ENCODE measurements around the gene ST6GALNAC6. TPM values are rescaled to one million over a fixed set of nuclear protein-coding genes. Genes with fewer than 3 reads are reported as not detected.

The ST6GALNAC6 gene
- total and polyA plus RNA-seq, 2 donors (not counting 1 experiment from before 2014, with no cell fraction given) = 68.0 to 126 TPM

DNA sequence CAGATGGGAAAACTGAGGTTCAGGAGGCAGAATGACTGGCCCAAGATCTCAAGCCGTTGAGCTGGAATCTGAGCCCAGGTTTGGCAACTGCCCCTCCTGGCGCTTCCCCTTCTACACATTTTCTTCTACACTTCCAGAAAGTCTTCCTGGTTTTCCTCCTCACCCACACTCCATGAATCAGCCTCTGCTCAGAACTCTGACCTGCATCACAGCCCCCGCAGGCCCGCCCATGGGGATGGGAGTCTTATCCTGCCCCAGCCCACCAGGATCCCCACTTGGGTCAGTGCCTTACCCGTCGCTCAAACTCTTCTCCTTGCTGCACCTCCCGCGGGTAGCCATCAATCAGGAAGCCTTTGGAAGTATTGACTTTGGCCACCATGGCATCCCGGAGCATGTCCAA lies 27.9 kb downstream of the ST6GALNAC6 start:
- H4K20me1 ChIP-seq (ENCODE audit: control insufficient read depth, insufficient read depth, low read length, poor library complexity, severe bottlenecking) = no peaks in the 10 kb centered on the region
- peaks cover 6% of the 10 kb centered on the region for H3K4me1 Mint-ChIP-seq
- H3K27me3 Mint-ChIP-seq = no peaks in the 10 kb centered on the region
- H2AFZ ChIP-seq (ENCODE audit: insufficient read depth, low read depth, low read length, poor library complexity, severe bottlenecking) = no peak overlapping the region
- ChIA-PET CTCF (interaction anchor here (1.7 to 13.7 kb wide), 4 partner anchors 18 to 135 kb away, joined by 4 to 237 read pairs (median 67); partner anchors contain the start of genes ST6GALNAC4 and TOR2A), POLR2A (no interaction called here)
- TF ChIP-seq EZH2 (IDR thresholded peaks at IDR 0.05; ENCODE audit: borderline replicate concordance, insufficient read depth, low read depth, low read length, poor library complexity, severe bottlenecking) = no peak
- TF ChIP-seq, protein P1, sequence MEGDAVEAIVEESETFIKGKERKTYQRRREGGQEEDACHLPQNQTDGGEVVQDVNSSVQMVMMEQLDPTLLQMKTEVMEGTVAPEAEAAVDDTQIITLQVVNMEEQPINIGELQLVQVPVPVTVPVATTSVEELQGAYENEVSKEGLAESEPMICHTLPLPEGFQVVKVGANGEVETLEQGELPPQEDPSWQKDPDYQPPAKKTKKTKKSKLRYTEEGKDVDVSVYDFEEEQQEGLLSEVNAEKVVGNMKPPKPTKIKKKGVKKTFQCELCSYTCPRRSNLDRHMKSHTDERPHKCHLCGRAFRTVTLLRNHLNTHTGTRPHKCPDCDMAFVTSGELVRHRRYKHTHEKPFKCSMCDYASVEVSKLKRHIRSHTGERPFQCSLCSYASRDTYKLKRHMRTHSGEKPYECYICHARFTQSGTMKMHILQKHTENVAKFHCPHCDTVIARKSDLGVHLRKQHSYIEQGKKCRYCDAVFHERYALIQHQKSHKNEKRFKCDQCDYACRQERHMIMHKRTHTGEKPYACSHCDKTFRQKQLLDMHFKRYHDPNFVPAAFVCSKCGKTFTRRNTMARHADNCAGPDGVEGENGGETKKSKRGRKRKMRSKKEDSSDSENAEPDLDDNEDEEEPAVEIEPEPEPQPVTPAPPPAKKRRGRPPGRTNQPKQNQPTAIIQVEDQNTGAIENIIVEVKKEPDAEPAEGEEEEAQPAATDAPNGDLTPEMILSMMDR (IDR thresholded peaks at IDR 0.05) = no peak
- H3K27ac Mint-ChIP-seq = no peak overlapping the region
- no peak overlapping the region for H3K27ac ChIP-seq (ENCODE audit: low read length in 2 of 2)
- peaks cover 4% of the 10 kb centered on the region for H3K79me2 ChIP-seq (ENCODE audit: control insufficient read depth, insufficient read depth, low read length)
- no peak overlapping the region for H3K9ac ChIP-seq (ENCODE audit: low read length)
- intact Hi-C loops (cut with micrococcal nuclease) = loop anchor here (2.0 kb wide), 1 partner anchor 49 kb away; no protein-coding TSS in a partner anchor
- H3K4me3 Mint-ChIP-seq = no peak overlapping the region
- ATAC-seq (ENCODE audit: low read depth) (no peak), DNase-seq (no peak)
- H3K4me3 ChIP-seq (ENCODE audit: control extremely low read depth in 1 of 5, extremely low read depth in 1 of 5, insufficient read depth in 1 of 5, low read depth in 2 of 5, low read length in 4 of 5) = no peak overlapping the region
- no peak overlapping the region for H3K4me2 ChIP-seq (replicated peaks; ENCODE audit: low read depth, low read length, poor library complexity, severe bottlenecking)
- WGBS (ENCODE audit: insufficient coverage) = 96% methylated on average over 6 of the region's 9 CpGs
- H3K9me3 ChIP-seq (ENCODE audit: control extremely low read depth in 1 of 3, control insufficient read depth in 2 of 3, insufficient read depth in 1 of 3, low read length in 2 of 3) = no peaks in the 10 kb centered on the region
- no peaks in the 10 kb centered on the region for H3K36me3 ChIP-seq (replicated peaks in 1 of 2; ENCODE audit: control extremely low read depth in 1 of 2, control insufficient read depth in 1 of 2, extremely low read depth in 1 of 2, insufficient read depth in 2 of 2, low read length in 1 of 2)
- H3K4me1 ChIP-seq (ENCODE audit: control insufficient read depth in 2 of 2, insufficient read depth in 2 of 2, low read length in 2 of 2) = peaks cover 0 to 9% of the 10 kb centered on the region in 2 donors
- H3K9me3 Mint-ChIP-seq (ENCODE audit: insufficient read depth) = no peaks in the 10 kb centered on the region
- H3K27me3 ChIP-seq (replicated peaks in 1 of 4; ENCODE audit: control extremely low read depth in 1 of 4, control insufficient read depth in 3 of 4, insufficient read depth in 4 of 4, low read length in 3 of 4) = peaks cover 0 to 5% (median 0%) of the 10 kb centered on the region in 4 experiments

DNA sequence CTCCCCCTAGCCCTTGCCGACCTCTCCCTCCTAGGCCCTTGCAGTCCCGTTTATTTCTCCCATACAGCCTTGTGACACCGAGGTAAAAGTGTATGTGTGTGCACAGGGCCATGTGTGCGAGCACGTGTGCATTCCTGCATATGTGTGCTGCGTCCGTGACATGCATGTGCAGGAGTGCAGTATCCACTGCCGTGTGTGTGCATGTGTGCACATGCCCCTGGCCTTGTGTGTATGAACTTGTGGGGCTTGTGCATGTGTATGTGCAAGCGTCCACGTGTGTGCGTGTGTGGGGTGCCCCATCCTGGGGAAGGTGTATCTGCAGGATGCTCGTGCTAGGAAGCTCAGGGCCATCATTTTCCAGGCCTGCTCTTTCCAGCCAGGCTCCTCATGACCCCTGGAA lies 28.5 kb downstream of the ST6GALNAC6 start:
- 98% methylated on average over 9 of the region's 12 CpGs for whole genome bisulfite sequencing (ENCODE audit: insufficient coverage)
- no peak for TF ChIP-seq EZH2 (IDR thresholded peaks at IDR 0.05; ENCODE audit: borderline replicate concordance, insufficient read depth, low read depth, low read length, poor library complexity, severe bottlenecking)
- ATAC-seq (ENCODE audit: low read depth) (no peak), DNase-seq (peak; percentile 20)
- Histone ChIP-seq H3K4me2 (replicated peaks; ENCODE audit: low read depth, low read length, poor library complexity, severe bottlenecking) (no peak overlapping the region), H3K9ac (ENCODE audit: low read length) (no peak overlapping the region), H4K20me1 (ENCODE audit: control insufficient read depth, insufficient read depth, low read length, poor library complexity, severe bottlenecking) (no peaks in the 10 kb centered on the region), H3K4me1 (ENCODE audit: control insufficient read depth in 2 of 2, insufficient read depth in 2 of 2, low read length in 2 of 2) (peaks cover 2 to 16% of the 10 kb centered on the region in 2 donors), H3K27ac (ENCODE audit: low read length in 2 of 2) (no peak overlapping the region), H3K4me3 (ENCODE audit: control extremely low read depth in 1 of 5, extremely low read depth in 1 of 5, insufficient read depth in 1 of 5, low read depth in 2 of 5, low read length in 4 of 5) (no peak overlapping the region), H3K79me2 (ENCODE audit: control insufficient read depth, insufficient read depth, low read length) (peaks cover under 1% of the 10 kb centered on the region), H2AFZ (ENCODE audit: insufficient read depth, low read depth, low read length, poor library complexity, severe bottlenecking) (no peak overlapping the region), H3K27me3 (replicated peaks in 1 of 4; ENCODE audit: control extremely low read depth in 1 of 4, control insufficient read depth in 3 of 4, insufficient read depth in 4 of 4, low read length in 3 of 4) (peaks cover 0 to 1% (median 0%) of the 10 kb centered on the region in 4 experiments), H3K36me3 (replicated peaks in 1 of 2; ENCODE audit: control extremely low read depth in 1 of 2, control insufficient read depth in 1 of 2, extremely low read depth in 1 of 2, insufficient read depth in 2 of 2, low read length in 1 of 2) (no peaks in the 10 kb centered on the region), H3K9me3 (ENCODE audit: control extremely low read depth in 1 of 3, control insufficient read depth in 2 of 3, insufficient read depth in 1 of 3, low read length in 2 of 3) (no peaks in the 10 kb centered on the region)
- no peak overlapping the region for H3K27ac Mint-ChIP-seq
- H3K4me3 Mint-ChIP-seq = no peak overlapping the region
- ChIA-PET POLR2A (interaction anchor here (1.0 to 1.6 kb wide), 3 partner anchors 39 to 100 kb away, joined by 3 to 10 read pairs (median 4); no protein-coding TSS in a partner anchor), CTCF (interaction anchor here (1.0 to 13.7 kb wide), 16 partner anchors 10 to 656 kb away, joined by 3 to 237 read pairs (median 12); partner anchors contain the start of genes PTRH1, SH2D3C, ST6GALNAC4 and ST6GALNAC6)
- H3K9me3 Mint-ChIP-seq (ENCODE audit: insufficient read depth) = no peaks in the 10 kb centered on the region
- peaks cover 11% of the 10 kb centered on the region for H3K4me1 Mint-ChIP-seq
- intact Hi-C loops (cut with micrococcal nuclease) = loop anchor here (1.0 to 2.0 kb wide), 3 partner anchors 50 to 136 kb away; partner anchors contain the start of genes CDK9 and TOR2A
- H3K27me3 Mint-ChIP-seq = no peaks in the 10 kb centered on the region

All from B cell (primary cell).